ENCODE results near the gene FBXO3. TPM values are rescaled to one million over a fixed set of nuclear protein-coding genes. Genes with fewer than 3 reads are reported as not detected.

Gene FBXO3
- total and polyA plus RNA-seq, 2 of the 13 experiments (the other 11 are each of a cell fraction or from before 2014, with no cell fraction given), result 20.4 to 27.6 TPM

DNA sequence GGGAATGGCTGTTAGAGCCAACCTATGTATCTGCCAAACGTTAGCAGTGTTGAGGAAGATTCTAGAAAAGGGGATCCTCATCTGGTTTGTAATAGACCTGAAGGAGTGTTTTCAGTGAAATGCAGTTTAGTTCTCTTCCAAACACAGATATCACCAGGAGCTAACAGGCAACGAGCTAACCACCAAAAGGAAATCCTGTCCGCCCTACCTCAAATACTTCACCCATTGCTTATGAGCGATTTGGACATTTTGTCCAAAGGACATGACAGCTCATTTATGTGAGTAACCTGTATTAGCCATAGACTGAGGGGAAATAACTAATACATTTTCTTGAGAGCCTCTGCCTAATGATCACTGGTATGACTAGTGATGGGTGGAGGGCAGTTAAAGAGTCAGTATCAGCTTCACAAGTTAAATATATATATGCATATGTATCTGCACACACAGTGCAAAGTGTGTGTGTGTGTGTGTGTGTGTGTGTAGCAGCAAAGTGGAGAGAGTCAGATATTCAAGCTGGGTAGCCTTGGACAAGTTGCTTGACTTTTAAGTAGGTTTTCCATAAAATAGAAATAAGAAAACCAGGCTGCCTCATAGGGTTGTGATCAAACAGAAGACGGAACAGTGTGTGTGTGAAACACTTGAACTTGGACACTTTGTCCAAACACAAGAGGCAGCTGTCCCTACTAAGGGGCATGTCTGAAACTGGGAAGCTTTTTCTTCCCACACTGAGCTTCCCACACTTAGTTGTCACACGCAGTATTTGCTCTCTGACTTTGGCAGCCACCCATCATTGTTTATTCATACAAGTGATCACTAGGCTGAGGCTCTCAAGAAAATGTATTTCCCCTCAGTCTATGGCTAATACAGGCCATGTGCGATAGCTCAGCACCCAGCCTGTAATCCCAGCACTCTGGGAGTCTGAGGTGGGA is 72.8 kb downstream of the FBXO3 start:
- FAIRE-seq, result peak; percentile 39
- CTCF ChIA-PET (ENCODE audit: low intra/inter-chr PET ratio, low total read pairs), result no interaction called here
- TF ChIP-seq ZNF615 (CRISPR knock-in tag; IDR thresholded peaks at IDR 0.05; ENCODE audit: borderline replicate concordance) (0 out of 2 replicates have a peak, but pooled peaks have one; percentile 14), TEAD3 (CRISPR knock-in tag; optimal IDR thresholded peaks at IDR 0.05; ENCODE audit: borderline replicate concordance) (peak; percentile 17), SOX6 (IDR thresholded peaks at IDR 0.05) (no peak), SOX6 (CRISPR knock-in tag; IDR thresholded peaks at IDR 0.05) (0 out of 2 replicates have a peak, but pooled peaks have one; percentile 41), SMAD3 (CRISPR knock-in tag; IDR thresholded peaks at IDR 0.05) (no peak), BCL6 (CRISPR knock-in tag; IDR thresholded peaks at IDR 0.05) (peak; percentile 39; the same call in 1 of the 2 replicates), SSRP1 (CRISPR knock-in tag; IDR thresholded peaks at IDR 0.05) (0 out of 2 replicates have a peak, but pooled peaks have one; percentile 50)
- TF ChIP-seq, protein P1, sequence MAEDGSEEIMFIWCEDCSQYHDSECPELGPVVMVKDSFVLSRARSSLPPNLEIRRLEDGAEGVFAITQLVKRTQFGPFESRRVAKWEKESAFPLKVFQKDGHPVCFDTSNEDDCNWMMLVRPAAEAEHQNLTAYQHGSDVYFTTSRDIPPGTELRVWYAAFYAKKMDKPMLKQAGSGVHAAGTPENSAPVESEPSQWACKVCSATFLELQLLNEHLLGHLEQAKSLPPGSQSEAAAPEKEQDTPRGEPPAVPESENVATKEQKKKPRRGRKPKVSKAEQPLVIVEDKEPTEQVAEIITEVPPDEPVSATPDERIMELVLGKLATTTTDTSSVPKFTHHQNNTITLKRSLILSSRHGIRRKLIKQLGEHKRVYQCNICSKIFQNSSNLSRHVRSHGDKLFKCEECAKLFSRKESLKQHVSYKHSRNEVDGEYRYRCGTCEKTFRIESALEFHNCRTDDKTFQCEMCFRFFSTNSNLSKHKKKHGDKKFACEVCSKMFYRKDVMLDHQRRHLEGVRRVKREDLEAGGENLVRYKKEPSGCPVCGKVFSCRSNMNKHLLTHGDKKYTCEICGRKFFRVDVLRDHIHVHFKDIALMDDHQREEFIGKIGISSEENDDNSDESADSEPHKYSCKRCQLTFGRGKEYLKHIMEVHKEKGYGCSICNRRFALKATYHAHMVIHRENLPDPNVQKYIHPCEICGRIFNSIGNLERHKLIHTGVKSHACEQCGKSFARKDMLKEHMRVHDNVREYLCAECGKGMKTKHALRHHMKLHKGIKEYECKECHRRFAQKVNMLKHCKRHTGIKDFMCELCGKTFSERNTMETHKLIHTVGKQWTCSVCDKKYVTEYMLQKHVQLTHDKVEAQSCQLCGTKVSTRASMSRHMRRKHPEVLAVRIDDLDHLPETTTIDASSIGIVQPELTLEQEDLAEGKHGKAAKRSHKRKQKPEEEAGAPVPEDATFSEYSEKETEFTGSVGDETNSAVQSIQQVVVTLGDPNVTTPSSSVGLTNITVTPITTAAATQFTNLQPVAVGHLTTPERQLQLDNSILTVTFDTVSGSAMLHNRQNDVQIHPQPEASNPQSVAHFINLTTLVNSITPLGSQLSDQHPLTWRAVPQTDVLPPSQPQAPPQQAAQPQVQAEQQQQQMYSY (CRISPR knock-in tag; IDR thresholded peaks at IDR 0.05), result 0 out of 2 replicates have a peak, but pooled peaks have one; percentile 35
- TF ChIP-seq, protein P2, sequence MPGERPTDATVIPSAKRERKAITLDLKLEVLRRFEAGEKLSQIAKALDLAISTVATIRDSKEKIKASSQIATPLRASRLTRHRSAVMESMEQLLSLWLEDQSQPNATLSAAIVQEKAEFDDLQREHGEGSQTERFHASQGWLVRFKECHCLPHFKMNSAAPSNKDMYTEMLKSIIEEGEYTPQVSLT (CRISPR knock-in tag; IDR thresholded peaks at IDR 0.05; ENCODE audit: borderline replicate concordance, low read depth), result no peak
- TF ChIP-seq, protein P3, sequence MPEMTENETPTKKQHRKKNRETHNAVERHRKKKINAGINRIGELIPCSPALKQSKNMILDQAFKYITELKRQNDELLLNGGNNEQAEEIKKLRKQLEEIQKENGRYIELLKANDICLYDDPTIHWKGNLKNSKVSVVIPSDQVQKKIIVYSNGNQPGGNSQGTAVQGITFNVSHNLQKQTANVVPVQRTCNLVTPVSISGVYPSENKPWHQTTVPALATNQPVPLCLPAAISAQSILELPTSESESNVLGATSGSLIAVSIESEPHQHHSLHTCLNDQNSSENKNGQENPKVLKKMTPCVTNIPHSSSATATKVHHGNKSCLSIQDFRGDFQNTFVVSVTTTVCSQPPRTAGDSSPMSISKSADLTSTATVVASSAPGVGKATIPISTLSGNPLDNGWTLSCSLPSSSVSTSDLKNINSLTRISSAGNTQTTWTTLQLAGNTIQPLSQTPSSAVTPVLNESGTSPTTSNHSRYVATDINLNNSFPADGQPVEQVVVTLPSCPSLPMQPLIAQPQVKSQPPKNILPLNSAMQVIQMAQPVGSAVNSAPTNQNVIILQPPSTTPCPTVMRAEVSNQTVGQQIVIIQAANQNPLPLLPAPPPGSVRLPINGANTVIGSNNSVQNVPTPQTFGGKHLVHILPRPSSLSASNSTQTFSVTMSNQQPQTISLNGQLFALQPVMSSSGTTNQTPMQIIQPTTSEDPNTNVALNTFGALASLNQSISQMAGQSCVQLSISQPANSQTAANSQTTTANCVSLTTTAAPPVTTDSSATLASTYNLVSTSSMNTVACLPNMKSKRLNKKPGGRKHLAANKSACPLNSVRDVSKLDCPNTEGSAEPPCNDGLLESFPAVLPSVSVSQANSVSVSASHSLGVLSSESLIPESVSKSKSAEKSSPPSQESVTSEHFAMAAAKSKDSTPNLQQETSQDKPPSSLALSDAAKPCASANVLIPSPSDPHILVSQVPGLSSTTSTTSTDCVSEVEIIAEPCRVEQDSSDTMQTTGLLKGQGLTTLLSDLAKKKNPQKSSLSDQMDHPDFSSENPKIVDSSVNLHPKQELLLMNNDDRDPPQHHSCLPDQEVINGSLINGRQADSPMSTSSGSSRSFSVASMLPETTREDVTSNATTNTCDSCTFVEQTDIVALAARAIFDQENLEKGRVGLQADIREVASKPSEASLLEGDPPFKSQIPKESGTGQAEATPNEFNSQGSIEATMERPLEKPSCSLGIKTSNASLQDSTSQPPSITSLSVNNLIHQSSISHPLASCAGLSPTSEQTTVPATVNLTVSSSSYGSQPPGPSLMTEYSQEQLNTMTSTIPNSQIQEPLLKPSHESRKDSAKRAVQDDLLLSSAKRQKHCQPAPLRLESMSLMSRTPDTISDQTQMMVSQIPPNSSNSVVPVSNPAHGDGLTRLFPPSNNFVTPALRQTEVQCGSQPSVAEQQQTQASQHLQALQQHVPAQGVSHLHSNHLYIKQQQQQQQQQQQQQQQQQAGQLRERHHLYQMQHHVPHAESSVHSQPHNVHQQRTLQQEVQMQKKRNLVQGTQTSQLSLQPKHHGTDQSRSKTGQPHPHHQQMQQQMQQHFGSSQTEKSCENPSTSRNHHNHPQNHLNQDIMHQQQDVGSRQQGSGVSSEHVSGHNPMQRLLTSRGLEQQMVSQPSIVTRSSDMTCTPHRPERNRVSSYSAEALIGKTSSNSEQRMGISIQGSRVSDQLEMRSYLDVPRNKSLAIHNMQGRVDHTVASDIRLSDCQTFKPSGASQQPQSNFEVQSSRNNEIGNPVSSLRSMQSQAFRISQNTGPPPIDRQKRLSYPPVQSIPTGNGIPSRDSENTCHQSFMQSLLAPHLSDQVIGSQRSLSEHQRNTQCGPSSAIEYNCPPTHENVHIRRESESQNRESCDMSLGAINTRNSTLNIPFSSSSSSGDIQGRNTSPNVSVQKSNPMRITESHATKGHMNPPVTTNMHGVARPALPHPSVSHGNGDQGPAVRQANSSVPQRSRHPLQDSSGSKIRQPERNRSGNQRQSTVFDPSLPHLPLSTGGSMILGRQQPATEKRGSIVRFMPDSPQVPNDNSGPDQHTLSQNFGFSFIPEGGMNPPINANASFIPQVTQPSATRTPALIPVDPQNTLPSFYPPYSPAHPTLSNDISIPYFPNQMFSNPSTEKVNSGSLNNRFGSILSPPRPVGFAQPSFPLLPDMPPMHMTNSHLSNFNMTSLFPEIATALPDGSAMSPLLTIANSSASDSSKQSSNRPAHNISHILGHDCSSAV (CRISPR knock-in tag; IDR thresholded peaks at IDR 0.05; ENCODE audit: borderline replicate concordance), result no peak

More for the DNA sequence above, 72.8 kb downstream of the FBXO3 start:
- in situ Hi-C loops (cut with HindIII; ENCODE audit: extremely low pct_ligation_motif_present, low pct_unique_long_range_greater_than_20kb), result no loop called here
- DNase-seq (ENCODE audit: low spot score), result no peak
- no peak for ATAC-seq
- H3K36me3 ChIP-seq (replicated peaks in 1 of 2; ENCODE audit: control insufficient read depth in 1 of 2, insufficient read depth in 2 of 2, low read length in 2 of 2), result no peaks in the 10 kb centered on the region; a peak in 1 of 5 replicates
- H3K79me2 ChIP-seq (ENCODE audit: insufficient read depth, low read length), result no peaks in the 10 kb centered on the region
- TSS peak; percentile 93 for BruUV-seq (replicated peaks)
- peak overlapping the region; percentile 20 for H2AFZ ChIP-seq (ENCODE audit: low read length)
- peaks cover 81% of the 10 kb centered on the region for H3K4me1 ChIP-seq (ENCODE audit: insufficient read depth, low read length)
- peak overlapping the region; percentile 96 for H3K4me2 ChIP-seq (ENCODE audit: low read depth, low read length)
- WGBS (ENCODE audit: low lambda C conversion rate), result 14% methylated on average over 7 of the region's 7 CpGs
- H3K4me3 ChIP-seq (replicated peaks in 1 of 3; ENCODE audit: insufficient read depth in 1 of 3, low read depth in 2 of 3, low read length in 3 of 3), result peak overlapping the region; percentile 55 to 75 (median 58)
- H3K27me3 ChIP-seq (ENCODE audit: control insufficient read depth in 1 of 2, insufficient read depth in 2 of 2, low read length in 2 of 2), result no peaks in the 10 kb centered on the region
- intact Hi-C loops (cut with micrococcal nuclease; ENCODE audit: unreplicated experiment), result no loop called here
- H4K20me1 ChIP-seq (ENCODE audit: insufficient read depth, low read length), result no peaks in the 10 kb centered on the region; the same call in 1 of the 2 replicates
- H3K27ac ChIP-seq (ENCODE audit: extremely low read length, insufficient read depth, low read length), result peak overlapping the region; percentile 75
- POLR2A ChIA-PET, result interaction anchor here (1.5 to 4.4 kb wide), 5 partner anchors 11 to 68 kb away, joined by 4 to 81 read pairs (median 8); partner anchors contain the start of gene CD59
- H3K9me3 ChIP-seq (ENCODE audit: low read length), result no peaks in the 10 kb centered on the region
- peak overlapping the region; percentile 70 for H3K9ac ChIP-seq (ENCODE audit: insufficient read depth, low read depth, low read length)

Measured in HepG2 (cell line).